Activated CD4-positive, alpha-beta T cell treated with anti-CD3 and anti-CD28 coated beads, Interleukin-2, amount 50 U/mL, for 16 hours (primary cell): ENCODE results near the gene RASGRP2.
A peak's percentile ranks its signal among the peaks of the same experiment; 100 is the strongest.

Experiments used
- DNase-seq: peaks from one replicate; pipeline ENCODE4 v3.0.0-alpha.2; 2020

RASGRP2 gene

DNA sequence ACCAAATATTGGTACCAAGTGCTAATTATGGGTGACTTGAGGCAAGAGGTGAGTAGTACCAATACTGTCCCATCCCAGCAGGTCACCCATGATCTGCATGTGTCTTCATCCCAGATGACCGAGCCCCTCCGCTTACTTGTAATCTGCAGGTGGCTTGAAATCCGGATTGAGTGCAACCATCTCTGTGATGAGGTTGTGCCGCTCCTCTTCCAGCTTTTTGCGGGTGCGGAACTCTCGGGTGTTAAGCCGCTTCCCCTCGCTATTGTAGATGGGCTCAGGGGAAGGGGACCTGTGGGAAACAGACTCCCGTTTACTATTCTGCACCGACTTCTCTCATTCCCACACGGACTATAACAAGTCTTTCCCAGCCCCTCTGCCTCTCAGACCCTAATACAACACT lies 26.2 kb upstream of the RASGRP2 start:
- DNase-seq: no peak

- no peak for DNase-seq
Measured at GRCh38 chr11:64769283-64769682, 25.3 kb upstream of the RASGRP2 start.

GRCh38 chr11:64768300-64768694 lies 24.4 kb upstream of the RASGRP2 start:
- no peak for DNase-seq

DNA sequence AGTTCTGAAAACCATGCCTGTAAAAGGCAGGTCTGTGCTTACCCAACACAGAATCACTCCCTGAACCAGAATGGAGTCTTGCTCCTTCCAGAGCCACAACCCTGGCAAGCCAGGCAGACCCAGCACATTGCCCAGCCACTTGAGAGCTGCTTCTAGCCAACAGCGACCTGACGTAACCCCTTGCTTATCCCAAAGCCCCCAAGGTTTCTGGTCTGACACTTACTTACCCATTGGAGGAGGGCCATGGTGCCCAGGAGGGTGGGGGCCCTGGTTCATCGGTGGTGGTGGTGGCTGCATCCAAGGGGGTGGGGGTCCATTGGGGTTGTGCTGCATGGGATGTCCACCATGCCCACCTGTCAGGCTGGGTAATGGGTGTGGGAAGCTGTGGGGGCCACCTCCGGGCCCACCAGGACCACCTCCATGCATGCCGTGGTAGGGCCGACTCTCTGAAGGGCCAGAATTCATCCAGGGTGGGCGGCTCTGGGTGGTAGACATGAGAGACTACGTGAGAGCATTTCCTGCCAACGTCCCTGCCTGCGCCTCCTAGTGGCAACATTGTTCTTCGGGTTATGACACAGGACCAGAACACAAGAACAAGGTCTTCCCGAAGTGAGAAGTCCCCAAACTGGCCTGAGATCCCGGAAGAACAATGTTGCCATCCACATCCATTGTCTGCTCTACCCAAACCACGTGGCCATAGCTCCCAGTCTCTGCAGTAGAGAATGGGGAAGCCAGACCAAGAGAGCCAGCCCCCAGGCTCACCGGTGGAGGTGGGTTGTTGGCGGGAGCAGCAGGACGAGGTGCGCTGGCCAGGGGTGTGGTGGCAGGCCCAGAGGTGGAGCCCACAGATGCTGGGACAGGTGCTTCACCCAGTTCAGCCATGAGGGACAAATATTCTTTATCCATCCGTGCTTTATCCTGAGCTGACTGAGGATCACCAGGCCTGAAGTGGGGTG lies 23.7 kb upstream of the RASGRP2 start:
- peak; percentile 79 for DNase-seq

GRCh38 chr11:64766881-64767280 lies 22.9 kb upstream of the RASGRP2 start:
- no peak for DNase-seq

DNA sequence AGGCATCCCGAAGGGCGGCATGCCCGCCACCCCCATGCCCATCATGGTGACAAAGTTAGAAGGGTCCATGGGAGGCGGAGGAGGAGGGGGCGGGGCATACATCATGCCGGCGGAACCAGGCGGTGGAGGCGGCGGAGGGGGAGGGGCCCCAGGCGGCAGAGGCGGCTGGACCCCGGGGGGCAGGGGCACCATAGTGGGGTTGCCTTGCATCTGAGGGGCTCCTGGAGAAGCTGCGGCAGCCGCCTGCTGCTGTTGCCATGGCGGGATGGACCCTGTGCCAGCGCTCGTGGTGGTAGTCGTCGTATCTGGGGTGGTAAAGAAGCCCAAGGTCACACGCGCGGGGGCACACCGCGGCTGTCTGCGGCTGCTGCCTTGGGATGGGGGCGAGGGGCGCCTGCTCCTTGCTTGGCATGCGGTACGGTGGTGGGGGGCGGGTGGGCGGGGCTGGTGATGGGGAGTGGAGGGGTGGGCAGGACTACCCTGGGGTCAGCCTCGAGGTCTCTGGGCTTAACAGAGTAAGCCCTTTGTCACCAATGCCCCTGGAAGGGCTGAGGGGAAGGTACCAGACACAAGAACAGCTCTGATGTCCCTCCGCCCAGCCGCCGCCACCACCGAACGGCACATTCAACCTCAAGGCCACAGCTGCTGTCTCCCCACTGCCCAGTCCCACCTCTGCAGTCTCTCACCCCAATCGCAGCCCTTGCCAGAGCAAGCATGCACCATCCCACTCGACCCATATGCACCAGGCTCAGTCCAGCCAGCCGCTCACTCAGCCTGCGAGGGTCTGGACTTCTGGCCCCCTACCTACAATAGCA lies 22.1 kb upstream of the RASGRP2 start:
- DNase-seq: no peak

DNA sequence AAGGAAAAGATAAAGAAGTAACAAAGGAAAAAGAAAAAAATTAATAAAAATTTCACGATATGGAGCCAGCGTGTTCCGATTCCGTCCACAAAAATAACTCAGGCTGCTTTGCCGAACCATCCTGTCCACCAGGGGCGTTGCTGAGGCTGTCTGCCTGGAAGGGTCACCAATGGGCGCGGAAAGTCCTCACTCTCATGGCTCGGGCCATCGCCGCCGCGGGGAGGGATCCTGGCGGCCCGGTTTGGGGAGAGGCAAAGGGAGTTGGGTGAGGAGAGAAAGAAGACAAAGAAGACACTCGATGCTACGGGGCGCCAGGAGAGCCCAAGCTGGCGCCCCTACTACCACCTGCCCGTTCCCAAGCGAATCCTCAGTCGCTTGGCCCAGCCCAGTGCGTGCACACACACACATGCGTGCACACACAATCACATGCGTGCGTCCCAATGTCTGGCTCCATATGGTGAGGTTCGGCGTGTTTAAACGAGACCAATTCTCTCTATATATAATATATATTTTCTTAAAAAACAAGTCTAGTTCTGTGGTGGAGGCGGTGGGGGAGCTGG lies 21.4 kb upstream of the RASGRP2 start:
- DNase-seq: no peak

- no peak for DNase-seq
Measured at GRCh38 chr11:64764753-64765152, 20.8 kb upstream of the RASGRP2 start.

DNA sequence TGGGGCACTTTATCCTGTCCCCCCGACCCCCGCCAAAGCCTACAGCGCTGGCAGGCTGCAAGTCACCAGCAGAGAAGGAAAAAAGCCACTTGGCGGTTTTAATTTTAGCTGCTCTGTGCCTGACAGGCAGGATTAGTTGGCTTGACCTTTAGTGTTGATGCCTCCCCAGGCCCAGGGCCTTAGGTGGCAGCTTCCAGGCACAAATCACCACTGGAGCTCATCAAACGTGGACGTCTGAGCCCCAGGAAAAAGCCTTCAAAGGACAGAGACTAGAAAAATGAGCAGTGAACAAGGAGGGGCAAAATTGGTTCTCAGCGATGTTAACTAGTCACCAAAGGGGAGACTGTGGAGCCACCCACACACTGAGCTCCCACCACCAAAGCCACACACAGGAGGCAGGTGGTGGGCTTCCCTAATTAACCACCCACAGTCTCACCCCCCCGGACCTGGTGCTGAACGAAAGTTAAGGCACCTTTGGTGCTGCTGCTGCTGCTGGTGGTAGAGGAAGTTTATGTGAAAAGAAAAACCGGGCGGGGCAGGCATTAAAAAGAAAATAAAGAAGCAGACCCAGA lies 20.2 kb upstream of the RASGRP2 start:
- no peak for DNase-seq

GRCh38 chr11:64763526-64764039 lies 19.6 kb upstream of the RASGRP2 start:
- no peak for DNase-seq

GRCh38 chr11:64762674-64763525 lies 19.0 kb upstream of the RASGRP2 start:
- no peak for DNase-seq

DNA sequence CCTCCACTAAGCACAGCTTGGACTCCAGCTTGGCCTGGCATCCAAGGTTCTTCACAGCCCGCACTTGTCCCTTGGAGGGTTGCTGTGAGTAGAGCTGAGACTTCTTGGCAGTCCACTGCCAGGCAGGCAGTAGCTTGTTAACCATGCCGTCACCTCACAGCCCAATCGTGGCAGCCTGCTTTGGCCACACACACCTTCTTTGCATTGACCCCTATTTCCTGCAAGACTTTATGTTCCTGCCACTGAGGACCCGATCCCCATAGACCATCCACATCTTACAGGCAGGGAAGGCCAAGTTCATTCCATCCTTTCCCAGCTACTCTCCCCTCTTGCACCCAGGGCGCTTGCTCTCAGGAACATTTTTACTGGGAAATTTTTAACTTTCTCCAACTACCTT lies 18.3 kb upstream of the RASGRP2 start:
- DNase-seq: no peak

DNA sequence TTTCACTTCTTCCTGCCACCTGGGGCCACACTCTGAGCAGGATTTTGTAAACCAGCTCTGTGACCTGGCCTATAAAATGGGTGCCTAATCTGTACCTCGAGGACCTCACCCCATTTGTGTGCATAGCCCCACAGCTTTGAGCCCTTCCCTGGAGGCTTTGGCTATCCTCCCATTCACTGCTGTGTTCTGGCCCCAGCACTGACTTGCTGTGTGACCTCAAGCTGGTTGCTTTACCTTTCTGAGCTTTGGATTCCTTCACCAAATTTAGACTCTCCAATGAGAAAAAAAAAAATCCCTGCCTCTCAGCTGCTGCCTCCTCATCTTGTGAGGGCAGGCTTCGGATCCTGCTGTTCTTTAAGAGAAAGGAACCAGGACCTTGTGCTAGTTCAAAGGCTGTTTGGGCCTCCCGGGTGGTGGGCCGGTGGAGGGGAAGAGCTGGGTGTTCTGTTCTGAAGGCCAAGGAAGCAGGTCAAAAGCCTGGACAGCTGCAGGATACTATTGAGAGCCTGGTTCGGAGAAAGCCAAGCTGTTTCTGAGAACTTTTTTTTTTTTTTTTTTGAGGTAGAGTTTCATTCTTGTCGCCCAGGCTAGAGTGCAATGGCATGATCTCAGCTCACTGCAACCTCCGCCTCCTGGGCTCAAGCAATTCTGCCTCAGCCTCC lies 16.9 kb upstream of the RASGRP2 start:
- DNase-seq: no peak

DNA sequence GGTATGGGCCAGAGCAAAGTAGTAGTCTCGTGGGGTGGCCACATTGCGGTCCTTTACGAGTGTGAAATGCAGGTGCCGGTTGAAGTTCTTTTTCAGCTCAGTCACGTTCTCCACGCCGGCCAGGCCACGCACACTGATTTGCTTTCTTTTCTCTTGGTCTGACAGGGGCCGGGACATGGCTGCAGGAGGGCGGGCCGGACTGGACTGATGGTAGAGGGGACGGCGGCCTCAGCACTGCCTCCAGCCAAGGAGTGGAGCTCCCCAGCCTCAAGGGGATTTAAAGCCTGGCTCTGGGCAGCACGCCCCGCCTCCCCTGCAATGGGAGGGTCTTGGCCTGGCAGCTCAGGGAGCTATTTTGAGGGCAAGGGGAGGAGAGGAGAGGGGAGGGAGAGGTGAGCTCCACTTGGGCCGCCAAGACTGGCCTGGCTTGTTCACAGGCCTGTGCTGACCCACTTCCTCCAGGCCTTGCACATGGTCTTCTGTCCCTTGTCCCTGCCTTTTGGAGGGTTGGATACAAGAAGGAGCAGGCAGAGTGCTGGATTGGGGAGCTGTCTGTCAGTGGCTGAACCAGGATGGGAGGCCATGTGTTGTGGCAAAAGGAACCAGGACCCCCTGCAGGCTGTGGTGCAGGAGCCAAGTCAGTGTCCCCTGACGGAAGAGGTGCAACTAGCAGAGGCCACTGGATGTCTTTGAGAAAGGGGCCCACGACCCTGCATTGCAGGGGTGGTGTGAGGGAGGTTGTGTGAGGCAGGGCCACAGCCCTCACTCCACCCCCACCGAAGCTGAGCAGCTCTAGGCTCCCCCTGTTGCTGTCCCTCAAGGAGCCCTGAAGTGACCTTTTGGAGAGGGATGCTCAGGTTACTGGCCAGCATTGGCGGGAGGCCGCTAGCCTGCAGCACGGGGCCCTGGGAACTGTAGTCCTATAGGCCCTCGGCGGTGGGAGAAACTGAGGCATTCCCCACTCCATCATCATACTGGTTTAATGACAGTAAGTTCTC lies 16.1 kb upstream of the RASGRP2 start, which contains the start of gene PYGM:
PYGM (minus strand) TSS at position 253 of the 998 bp plus-strand sequence; CDS start at position 177, 76 bp downstream.
- no peak for DNase-seq

- no peak for DNase-seq
Measured at GRCh38 chr11:64759131-64759721, 15.3 kb upstream of the RASGRP2 start.

GRCh38 chr11:64758330-64759079 lies 14.6 kb upstream of the RASGRP2 start:
- DNase-seq: no peak

DNA sequence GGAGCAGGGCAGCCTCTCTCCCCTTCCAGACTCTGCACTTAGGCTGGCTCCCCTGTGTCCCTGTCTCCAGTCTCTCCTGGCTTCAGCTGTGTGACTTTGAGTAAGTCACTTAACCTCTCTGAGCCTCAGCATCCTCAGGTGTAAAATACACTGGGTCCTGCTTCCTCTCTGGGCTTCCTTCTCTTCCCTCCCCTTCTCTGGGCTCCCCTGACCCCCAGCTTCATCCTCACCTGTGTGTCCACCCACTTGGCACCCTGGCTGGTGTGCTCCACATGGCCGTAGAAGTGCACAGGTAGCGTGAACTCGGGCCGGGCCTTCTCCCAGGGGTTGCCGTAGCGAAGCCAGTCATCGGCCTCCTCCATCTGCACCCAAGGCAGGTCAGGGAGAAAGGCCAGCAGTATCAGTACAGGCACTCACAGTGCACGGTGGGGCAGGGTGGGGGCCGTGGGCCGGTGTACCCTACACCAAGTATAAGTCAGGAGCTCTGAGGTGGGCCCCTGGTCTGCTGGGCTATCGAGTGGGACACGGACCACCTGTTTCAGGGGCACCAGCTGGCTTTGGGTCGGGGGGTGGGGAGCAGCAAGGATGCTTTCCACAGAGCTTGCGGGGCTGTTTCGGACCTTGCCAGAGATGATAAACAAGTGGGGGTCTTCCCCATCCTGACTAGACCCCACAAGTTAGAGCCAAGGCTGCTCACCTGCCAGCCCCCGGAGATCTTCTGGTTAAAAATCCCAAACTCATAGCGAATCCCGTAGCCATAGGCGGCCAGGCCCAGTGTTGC lies 13.8 kb upstream of the RASGRP2 start:
- no peak for DNase-seq
